Endothelial cell of umbilical vein (primary cell): Measurements from ENCODE around the gene RAB11B. TPM values are rescaled to one million over a fixed set of nuclear protein-coding genes. Genes with fewer than 3 reads are reported as not detected.
A peak's percentile ranks its signal among the peaks of the same experiment; 100 is the strongest.

Experiments
- BruUV-seq: library from RNA; stranded (reverse); fragments of 400-500 nt; replicated peaks from 2 replicates; lab custom pipeline; 2021; lab: Mats Ljungman, UMichigan
- CTCF ChIA-PET: fragments of 300-600, 350-600 bp; sonication (Branson Sonifier 250); formaldehyde crosslinking; loops from one replicate; lab custom pipeline; 2021; ENCODE audit warnings: antibody characterized with exemption, inconsistent platforms; lab: Charles Lee
- POLR2A ChIA-PET: fragments of 300-600, 350-600 bp; sonication (Branson Sonifier 250); formaldehyde crosslinking; loops from one replicate; lab custom pipeline; 2021; ENCODE audit warnings: antibody characterized with exemption, inconsistent platforms; lab: Charles Lee
- DNase-seq: peaks from one replicate; pipeline ENCODE4 v3.0.0-alpha.2; 2011; ENCODE audit warnings: low read depth, low spot score
- FAIRE-seq: peaks from 2 replicates; lab custom pipeline; 2011; peaks lifted over from hg19 to GRCh38; lab: Jason Lieb, UNC
- H2AFZ ChIP-seq: 2 replicates; pipeline ENCODE4 v1.6.0; 2012; ENCODE audit warnings: low read depth, low read length, control low read depth, inconsistent platforms
- H3K27ac ChIP-seq: 2 replicates; pipeline ENCODE4 v1.5.1; 2011; ENCODE audit warnings: low read depth, mild to moderate bottlenecking, control low read depth, low read length, moderate library complexity; ENCODE audit not compliant: insufficient read depth
- H3K27me3 ChIP-seq, 2 experiments: 2 replicates each; pipeline versions ENCODE4 v1.6.0 to v1.6.1; 2011; ENCODE audit warnings: low read length in 2 of 2, mixed read lengths in 1 of 2; ENCODE audit not compliant: control insufficient read depth in 2 of 2, insufficient read depth in 2 of 2
- H3K36me3 ChIP-seq, 2 experiments: 2 replicates in 1 of 2; 3 replicates in 1 of 2; pipeline ENCODE4 v1.5.1; 2011; ENCODE audit warnings: low read length in 2 of 2, mild to moderate bottlenecking in 1 of 2, moderate library complexity in 1 of 2; ENCODE audit not compliant: control insufficient read depth in 2 of 2, insufficient read depth in 2 of 2; ENCODE audit errors: extremely low read depth in 1 of 2
- H3K4me1 ChIP-seq: 3 replicates; pipeline ENCODE4 v1.5.1; 2011; ENCODE audit warnings: mild to moderate bottlenecking, low read length; ENCODE audit not compliant: control insufficient read depth, insufficient read depth; ENCODE audit errors: extremely low read depth
- H3K4me2 ChIP-seq: 2 replicates; pipeline ENCODE4 v1.6.1; 2011; ENCODE audit warnings: low read length, control low read depth, mixed read lengths; ENCODE audit not compliant: insufficient read depth
- H3K4me3 ChIP-seq, 3 experiments: fragments of 200-600 bp in 1 of 3; sonication (generic), shearing (Covaris generic) in 1 of 3; replicated peaks in 1 of 3; 2 replicates each; pipeline ENCODE4 v1.5.1; 2011 to 2016; ENCODE audit warnings: control low read depth in 3 of 3, low read length in 3 of 3, mild to moderate bottlenecking in 2 of 3, inconsistent platforms in 1 of 3, low read depth in 1 of 3, moderate library complexity in 1 of 3; ENCODE audit not compliant: insufficient read depth in 1 of 3
- H3K79me2 ChIP-seq: 2 replicates; pipeline ENCODE4 v1.6.0; 2012; ENCODE audit warnings: low read length, inconsistent platforms; ENCODE audit not compliant: control insufficient read depth, insufficient read depth
- H3K9ac ChIP-seq: replicated peaks from 2 replicates; pipeline ENCODE3; 2011; ENCODE audit warnings: low read length, control low read depth; ENCODE audit not compliant: insufficient read depth; ENCODE audit errors: extremely low read depth
- H3K9me1 ChIP-seq: replicated peaks from 3 replicates; pipeline ENCODE4 v1.6.0; 2011; ENCODE audit warnings: mild to moderate bottlenecking, low read length; ENCODE audit not compliant: control insufficient read depth, insufficient read depth; ENCODE audit errors: extremely low read depth
- H3K9me3 ChIP-seq: replicated peaks from 2 replicates; pipeline ENCODE4 v1.5.1; 2012; ENCODE audit warnings: low read length, inconsistent platforms; ENCODE audit not compliant: control insufficient read depth, insufficient read depth
- H4K20me1 ChIP-seq: replicated peaks from 2 replicates; pipeline ENCODE3; 2011; ENCODE audit warnings: mild to moderate bottlenecking, low read length; ENCODE audit not compliant: control insufficient read depth, insufficient read depth; ENCODE audit errors: extremely low read depth
- FOS ChIP-seq: IDR thresholded peaks from 2 replicates; pipeline ENCODE4 v1.6.1; 2011; ENCODE audit warnings: mild to moderate bottlenecking, low read length, moderate library complexity, borderline replicate concordance; ENCODE audit not compliant: insufficient read depth
- GATA2 ChIP-seq: IDR thresholded peaks from 2 replicates; pipeline ENCODE4 v1.7.0; 2011; ENCODE audit warnings: low read depth, mild to moderate bottlenecking, moderate library complexity, mixed read lengths, low read length; ENCODE audit not compliant: insufficient read length, insufficient read depth
- JUN ChIP-seq: IDR thresholded peaks from 2 replicates; pipeline ENCODE4 v1.6.1; 2011; ENCODE audit warnings: borderline replicate concordance, low read depth; ENCODE audit not compliant: insufficient read length, insufficient read depth
- dilution Hi-C: fragments of 300-500 bp; cut with MboI; formaldehyde crosslinking; loops from one replicate; pipeline ENCODE4 v1.15.0; 2019; ENCODE audit warnings: low sequenced_read_pairs; ENCODE audit not compliant: extremely low pct_ligation_motif_present
- intact Hi-C: fragments of 100-400 bp; cut with micrococcal nuclease; formaldehyde crosslinking; loops from one replicate; pipeline ENCODE4 v1.10.0; 2022
- polyA plus RNA-seq, 4 experiments: library from polyadenylated mRNA; depleted of rRNA in 3 of 4; stranded (reverse) in 3 of 4; unstranded in 1 of 4; fragments of >200 nt; gene quantifications; 2 replicates each; pipeline versions ENCODE4 v1.2.1 to v1.2.3, GENCODE V29; 2011 to 2012; ENCODE audit warnings: missing spikeins in 1 of 4
- total RNA-seq: library from RNA; stranded (reverse); gene quantifications from 2 replicates; pipeline ENCODE4 v1.2.3, GENCODE V29; 2021
- TF ChIP-seq, protein P1 (sequence below): IDR thresholded peaks from 2 replicates; pipeline ENCODE4 v1.6.1; 2011; ENCODE audit not compliant: insufficient read depth, insufficient read length
- TF ChIP-seq, protein P2 (sequence below), 2 donors: IDR thresholded peaks; 1 replicate in 1 of 2; 2 replicates in 1 of 2; pipeline ENCODE4 v1.5.1; 2011; ENCODE audit warnings: low read length in 2 of 2, mild to moderate bottlenecking in 2 of 2, moderate library complexity in 2 of 2, control low read depth in 1 of 2, inconsistent platforms in 1 of 2, low read depth in 1 of 2; ENCODE audit not compliant: insufficient read depth in 1 of 2; ENCODE audit errors: extremely low read depth in 1 of 2

The RAB11B gene
- total and polyA plus RNA-seq, 2 donors (not counting 3 experiments of a cell fraction or from before 2014, with no cell fraction given) = 74.1 to 99.8 TPM

DNA sequence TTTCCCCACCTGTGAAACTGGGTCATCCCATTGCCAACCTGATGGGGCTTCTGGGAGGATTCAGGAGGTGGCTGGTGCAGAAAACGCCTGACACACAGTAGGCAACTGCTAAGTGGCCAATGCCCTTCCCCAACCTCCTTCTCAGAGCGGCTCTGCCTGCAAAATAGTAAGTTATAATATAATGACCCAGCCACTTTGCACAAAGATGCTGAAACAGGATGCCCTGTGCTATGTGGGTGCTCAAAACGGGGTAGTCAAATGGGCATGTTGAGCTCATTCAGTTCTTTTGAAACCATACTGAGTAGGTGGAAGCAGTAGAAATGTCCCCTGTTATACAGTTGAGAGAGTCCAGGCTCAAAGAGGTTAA lies 23.5 kb downstream of the RAB11B start:
- dilution Hi-C loops = no loop called here
- ChIA-PET POLR2A (interaction anchor here (0.6 to 2.0 kb wide), 6 partner anchors 10 to 100 kb away, joined by 3 to 11 read pairs (median 6); partner anchors contain the start of genes HNRNPM, NDUFA7, RAB11B and RPS28), CTCF (interaction anchor here (0.7 to 6.2 kb wide), 19 partner anchors 9 to 113 kb away, joined by 3 to 65 read pairs (median 7); partner anchors contain the start of genes HNRNPM and RAB11B)
- peak overlapping the region; percentile 55 to 72 (median 57) for H3K4me3 ChIP-seq
- H3K9me3 ChIP-seq = no peaks in the 10 kb centered on the region
- no peaks in the 10 kb centered on the region for H4K20me1 ChIP-seq
- no peaks in the 10 kb centered on the region for H3K79me2 ChIP-seq
- no peak for TF ChIP-seq GATA2
- TF ChIP-seq JUN = no peak
- no peak for TF ChIP-seq FOS
- TF ChIP-seq, protein P1, sequence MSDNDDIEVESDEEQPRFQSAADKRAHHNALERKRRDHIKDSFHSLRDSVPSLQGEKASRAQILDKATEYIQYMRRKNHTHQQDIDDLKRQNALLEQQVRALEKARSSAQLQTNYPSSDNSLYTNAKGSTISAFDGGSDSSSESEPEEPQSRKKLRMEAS = no peak
- TF ChIP-seq, protein P2, sequence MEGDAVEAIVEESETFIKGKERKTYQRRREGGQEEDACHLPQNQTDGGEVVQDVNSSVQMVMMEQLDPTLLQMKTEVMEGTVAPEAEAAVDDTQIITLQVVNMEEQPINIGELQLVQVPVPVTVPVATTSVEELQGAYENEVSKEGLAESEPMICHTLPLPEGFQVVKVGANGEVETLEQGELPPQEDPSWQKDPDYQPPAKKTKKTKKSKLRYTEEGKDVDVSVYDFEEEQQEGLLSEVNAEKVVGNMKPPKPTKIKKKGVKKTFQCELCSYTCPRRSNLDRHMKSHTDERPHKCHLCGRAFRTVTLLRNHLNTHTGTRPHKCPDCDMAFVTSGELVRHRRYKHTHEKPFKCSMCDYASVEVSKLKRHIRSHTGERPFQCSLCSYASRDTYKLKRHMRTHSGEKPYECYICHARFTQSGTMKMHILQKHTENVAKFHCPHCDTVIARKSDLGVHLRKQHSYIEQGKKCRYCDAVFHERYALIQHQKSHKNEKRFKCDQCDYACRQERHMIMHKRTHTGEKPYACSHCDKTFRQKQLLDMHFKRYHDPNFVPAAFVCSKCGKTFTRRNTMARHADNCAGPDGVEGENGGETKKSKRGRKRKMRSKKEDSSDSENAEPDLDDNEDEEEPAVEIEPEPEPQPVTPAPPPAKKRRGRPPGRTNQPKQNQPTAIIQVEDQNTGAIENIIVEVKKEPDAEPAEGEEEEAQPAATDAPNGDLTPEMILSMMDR (IDR thresholded peaks at IDR 0.05; ENCODE audit: extremely low read depth in 1 of 2, insufficient read depth in 1 of 2, low read depth in 1 of 2, low read length in 2 of 2) = no peak
- peak overlapping the region; percentile 69 for H3K27ac ChIP-seq
- no TSS peak for BruUV-seq
- no peak for FAIRE-seq
- peak overlapping the region; percentile 39 for H3K4me2 ChIP-seq
- H3K27me3 ChIP-seq = no peaks in the 10 kb centered on the region
- intact Hi-C loops = loop anchor here (1.0 to 2.0 kb wide), 4 partner anchors 11 to 93 kb away; partner anchors contain the start of genes HNRNPM and RAB11B
- DNase-seq = no peak
- H2AFZ ChIP-seq = peak overlapping the region; percentile 67
- H3K9me1 ChIP-seq = no peaks in the 10 kb centered on the region
- H3K4me1 ChIP-seq = peaks cover 9% of the 10 kb centered on the region
- peak overlapping the region; percentile 82 for H3K9ac ChIP-seq
- H3K36me3 ChIP-seq = no peaks in the 10 kb centered on the region
